Stimulated activated CD4-positive, alpha-beta T cell treated with anti-CD3 and anti-CD28 coated beads, Interleukin-15, amount 100 ng/mL, for 1 hour (primary cell): Measurements from ENCODE around the gene RNF113B.

Experiments used
- DNase-seq, 2 donors: peaks; one replicate each; pipeline ENCODE4 v3.0.0-alpha.2; 2020; ENCODE audit warnings: low read depth in 1 of 2, low spot score in 1 of 2

The RNF113B gene

GRCh38 chr13:98204546-98204945 lies 27.5 kb upstream of the RNF113B start:
- DNase-seq: no peak

GRCh38 chr13:98203646-98204326 lies 26.7 kb upstream of the RNF113B start:
- no peak for DNase-seq

- no peak for DNase-seq
These were observed 24.9 kb upstream of the RNF113B start for GRCh38 chr13:98201984-98202383.

- no peak for DNase-seq
These were observed 24.1 kb upstream of the RNF113B start for GRCh38 chr13:98201189-98201588.

GRCh38 chr13:98200211-98200878 lies 23.3 kb upstream of the RNF113B start:
- no peak for DNase-seq

GRCh38 chr13:98199480-98199879 lies 22.4 kb upstream of the RNF113B start:
- no peak for DNase-seq

- DNase-seq: no peak
These were observed 21.6 kb upstream of the RNF113B start for GRCh38 chr13:98198683-98199082.

GRCh38 chr13:98195054-98195791 lies 18.2 kb upstream of the RNF113B start:
- no peak for DNase-seq

- DNase-seq: no peak
These were observed 14.9 kb upstream of the RNF113B start for GRCh38 chr13:98192008-98192407.

- DNase-seq: no peak
These were observed 13.9 kb upstream of the RNF113B start for GRCh38 chr13:98190889-98191444.

- no peak for DNase-seq
These were observed 12.9 kb upstream of the RNF113B start for GRCh38 chr13:98189841-98190505.

- DNase-seq: no peak
These were observed 11.6 kb upstream of the RNF113B start for GRCh38 chr13:98188544-98189166.

GRCh38 chr13:98187965-98188261 lies 10.8 kb upstream of the RNF113B start:
- no peak for DNase-seq

GRCh38 chr13:98187155-98187964 lies 10.3 kb upstream of the RNF113B start:
- no peak for DNase-seq

GRCh38 chr13:98184792-98185191 lies 7.7 kb upstream of the RNF113B start:
- DNase-seq: no peak

GRCh38 chr13:98182589-98182988 lies 5.5 kb upstream of the RNF113B start:
- DNase-seq: no peak

- no peak for DNase-seq
These were observed 5.1 kb upstream of the RNF113B start for GRCh38 chr13:98182153-98182552.

GRCh38 chr13:98181111-98181815 lies 4.2 kb upstream of the RNF113B start:
- DNase-seq: no peak

- DNase-seq: no peak
These were observed 3.0 kb upstream of the RNF113B start for GRCh38 chr13:98180092-98180491.

GRCh38 chr13:98175823-98176222 lies 1.2 kb downstream of the RNF113B start:
- DNase-seq: no peak
